ENCODE data around the gene PRKCA. TPM values are rescaled to one million over a fixed set of nuclear protein-coding genes. Genes with fewer than 3 reads are reported as not detected.

Gene PRKCA
- total and polyA plus RNA-seq, 5 experiments from 2014 or later = 1.3 to 97.3 (median 5.8) TPM

DNA sequence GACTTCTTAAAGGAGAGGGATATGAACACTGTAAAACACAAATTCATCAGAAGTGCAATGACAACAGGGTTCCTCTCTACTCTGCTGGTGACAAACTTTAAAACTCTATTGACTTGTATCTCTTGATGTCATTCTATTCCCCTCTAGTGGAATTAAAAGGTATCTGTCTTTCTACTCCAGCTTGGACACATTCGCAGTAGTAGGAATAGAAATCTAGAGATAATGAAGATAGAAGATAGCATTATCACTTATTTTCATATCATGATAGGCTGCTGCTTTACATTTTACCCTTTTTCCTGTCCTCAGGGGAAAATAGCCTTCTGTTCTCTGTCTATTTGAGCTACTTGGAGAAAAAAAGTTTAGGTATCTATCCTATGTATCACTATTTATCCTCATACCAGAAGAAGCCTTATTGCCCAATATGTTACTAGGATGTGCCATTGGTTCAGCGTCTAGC is 322.9 kb downstream of the PRKCA start:
- DNase-seq = peak in 2 of 10 donors; percentile 7 to 8
- no peaks in the 10 kb centered on the region for H3K27me3 Mint-ChIP-seq
- peaks cover 15 to 68% (median 42%) of the 10 kb centered on the region in 4 donors for H3K4me1 Mint-ChIP-seq

DNA sequence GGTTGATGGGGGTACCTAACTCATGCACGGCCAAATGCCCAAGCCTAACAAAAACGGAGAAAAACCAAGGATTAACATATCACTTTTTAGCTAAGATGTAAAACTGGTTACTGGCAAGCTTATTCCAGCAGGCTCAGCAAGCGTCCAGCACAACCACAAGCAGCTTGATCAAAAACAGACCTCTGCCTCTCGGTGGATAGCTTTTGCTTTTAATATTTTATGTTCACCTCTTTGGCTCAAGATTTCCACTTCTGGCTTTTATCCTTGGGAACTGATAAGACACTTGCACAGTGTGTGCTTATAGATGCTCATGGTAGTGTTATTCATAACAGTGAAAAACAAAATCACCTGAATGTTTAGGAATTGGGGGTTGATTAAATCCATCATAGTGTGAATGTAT is 325.6 kb downstream of the PRKCA start:
- H3K9me3 Mint-ChIP-seq = no peaks in the 10 kb centered on the region
- H3K27ac Mint-ChIP-seq = no peak overlapping the region
- H3K4me3 Mint-ChIP-seq = no peak overlapping the region
- DNase-seq = no peak
- peaks cover 20 to 67% (median 48%) of the 10 kb centered on the region in 4 donors for H3K4me1 Mint-ChIP-seq
- peaks cover 0 to under 1% (median 0%) of the 10 kb centered on the region in 3 donors for H3K36me3 Mint-ChIP-seq
- no peaks in the 10 kb centered on the region for H3K27me3 Mint-ChIP-seq
- ATAC-seq = no peak
- POLR2A ChIA-PET = no interaction called here

More for the DNA sequence above, 322.9 kb downstream of the PRKCA start:
- Mint-ChIP-seq H3K4me3 (no peak overlapping the region), H3K36me3 (peaks cover 0 to 2% (median 0%) of the 10 kb centered on the region in 3 donors), H3K27ac (peak overlapping the region in 1 of 10 donors; percentile 69), H3K9me3 (no peaks in the 10 kb centered on the region)
- no peak for ATAC-seq
- POLR2A ChIA-PET = no interaction called here

GRCh38 chr17:66629762-66630161 is 327.3 kb downstream of the PRKCA start:
- peaks cover 16 to 73% (median 52%) of the 10 kb centered on the region in 4 donors for H3K4me1 Mint-ChIP-seq
- POLR2A ChIA-PET = no interaction called here
- no peak overlapping the region for H3K27ac Mint-ChIP-seq
- no peaks in the 10 kb centered on the region for H3K9me3 Mint-ChIP-seq
- H3K36me3 Mint-ChIP-seq = peaks cover 0 to 4% (median 0%) of the 10 kb centered on the region in 3 donors
- ATAC-seq (no peak), DNase-seq (no peak)
- no peaks in the 10 kb centered on the region for H3K27me3 Mint-ChIP-seq
- no peak overlapping the region for H3K4me3 Mint-ChIP-seq

- Mint-ChIP-seq H3K9me3 (no peaks in the 10 kb centered on the region), H3K4me3 (no peak overlapping the region), H3K36me3 (peaks cover 0 to 7% (median 0%) of the 10 kb centered on the region in 3 donors), H3K4me1 (peaks cover 19 to 71% (median 51%) of the 10 kb centered on the region in 4 donors), H3K27ac (peak overlapping the region in 1 of 10 donors; percentile 33), H3K27me3 (no peaks in the 10 kb centered on the region)
- ATAC-seq (no peak), DNase-seq (no peak)
- POLR2A ChIA-PET = no interaction called here
These were observed 328.0 kb downstream of the PRKCA start for GRCh38 chr17:66630379-66630778.

GRCh38 chr17:66630828-66631472 is 328.5 kb downstream of the PRKCA start:
- ATAC-seq (no peak), DNase-seq (no peak)
- Mint-ChIP-seq H3K27me3 (no peaks in the 10 kb centered on the region), H3K4me1 (peaks cover 20 to 65% (median 51%) of the 10 kb centered on the region in 4 donors), H3K27ac (peak overlapping the region in 2 of 10 donors; percentile 21 to 63), H3K36me3 (peaks cover 0 to 7% (median 0%) of the 10 kb centered on the region in 3 donors), H3K9me3 (no peaks in the 10 kb centered on the region), H3K4me3 (no peak overlapping the region)
- POLR2A ChIA-PET = no interaction called here

DNA sequence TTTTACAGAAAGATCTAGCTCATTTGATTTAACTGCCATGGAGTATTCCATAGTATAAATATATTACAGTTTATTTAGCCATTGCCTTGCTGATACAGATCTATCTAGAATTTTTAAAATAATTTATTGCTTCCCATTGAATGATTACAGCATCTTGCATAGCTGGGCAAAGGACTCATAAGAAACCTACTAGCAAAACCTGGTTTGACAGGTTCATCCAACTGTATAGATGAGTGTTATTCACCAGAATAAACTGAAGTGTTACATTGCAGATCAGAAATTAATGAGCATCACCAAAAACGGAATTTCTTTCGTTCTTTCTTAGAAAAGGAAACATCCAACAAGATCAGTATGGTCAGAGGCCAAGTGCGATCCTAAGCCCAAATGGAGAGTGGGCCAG is 330.3 kb downstream of the PRKCA start:
- H3K9me3 Mint-ChIP-seq = no peaks in the 10 kb centered on the region
- H3K4me3 Mint-ChIP-seq = peak overlapping the region in 3 of 10 donors; percentile 12 to 26 (median 23)
- POLR2A ChIA-PET = no interaction called here
- ATAC-seq (no peak), DNase-seq (no peak)
- H3K4me1 Mint-ChIP-seq = peaks cover 22 to 58% (median 46%) of the 10 kb centered on the region in 4 donors
- peak overlapping the region in 6 of 10 donors; percentile 11 to 53 (median 25) for H3K27ac Mint-ChIP-seq
- peaks cover 0 to 13% (median 0%) of the 10 kb centered on the region in 3 donors for H3K36me3 Mint-ChIP-seq
- no peaks in the 10 kb centered on the region for H3K27me3 Mint-ChIP-seq

DNA sequence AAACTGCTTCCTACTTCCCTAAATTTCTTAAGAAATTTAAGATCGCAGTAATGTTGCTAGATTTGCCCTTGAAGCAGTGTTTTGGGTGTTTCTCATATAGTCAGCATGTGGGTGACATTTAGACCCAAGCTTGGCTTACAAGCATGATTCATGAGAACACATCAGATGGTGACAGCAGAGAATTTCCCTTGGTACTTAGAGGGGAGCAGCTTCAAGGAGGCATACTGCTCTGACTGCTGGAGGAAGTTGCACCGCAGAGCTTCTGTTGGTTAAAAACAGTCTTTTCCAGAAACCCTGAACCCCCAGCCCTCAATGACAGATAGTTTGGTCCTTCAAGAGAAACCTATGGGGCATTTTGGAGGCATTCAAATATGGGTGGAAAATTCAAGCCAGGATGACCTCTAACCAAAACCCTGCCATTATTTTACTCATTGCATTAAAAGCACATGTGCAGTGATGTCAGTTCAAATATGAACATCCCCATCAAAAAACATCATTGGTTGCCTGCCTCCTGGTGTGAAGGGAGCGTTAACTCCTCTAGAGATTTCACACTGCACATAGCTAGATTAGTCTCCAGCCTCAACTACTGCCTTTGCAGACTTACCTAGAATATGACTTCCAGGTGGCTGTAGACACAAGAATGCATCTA is 331.0 kb downstream of the PRKCA start:
- Mint-ChIP-seq H3K36me3 (peaks cover 0 to 13% (median 0%) of the 10 kb centered on the region in 3 donors), H3K9me3 (no peaks in the 10 kb centered on the region), H3K4me3 (peak overlapping the region in 5 of 10 donors; percentile 5 to 58 (median 23)), H3K27me3 (no peaks in the 10 kb centered on the region), H3K4me1 (peaks cover 22 to 56% (median 44%) of the 10 kb centered on the region in 4 donors), H3K27ac (peak overlapping the region in 7 of 10 donors; percentile 6 to 67 (median 25))
- ATAC-seq = peak; percentile 88 to 97
- POLR2A ChIA-PET = no interaction called here
- peak in 5 of 10 donors; percentile 15 to 49 (median 28) for DNase-seq

GRCh38 chr17:66634193-66634592 is 331.8 kb downstream of the PRKCA start:
- H3K4me3 Mint-ChIP-seq = no peak overlapping the region
- H3K4me1 Mint-ChIP-seq = peaks cover 22 to 53% (median 42%) of the 10 kb centered on the region in 4 donors
- no peak for ATAC-seq
- peak overlapping the region in 4 of 10 donors; percentile 3 to 57 (median 30) for H3K27ac Mint-ChIP-seq
- peaks cover 0 to 13% (median 0%) of the 10 kb centered on the region in 3 donors for H3K36me3 Mint-ChIP-seq
- POLR2A ChIA-PET = no interaction called here
- no peaks in the 10 kb centered on the region for H3K27me3 Mint-ChIP-seq
- no peak for DNase-seq
- H3K9me3 Mint-ChIP-seq = no peaks in the 10 kb centered on the region

GRCh38 chr17:66635386-66636045 is 333.1 kb downstream of the PRKCA start:
- peak overlapping the region in 5 of 10 donors; percentile 11 to 79 (median 56) for H3K27ac Mint-ChIP-seq
- peaks cover 0 to 18% (median 0%) of the 10 kb centered on the region in 3 donors for H3K36me3 Mint-ChIP-seq
- H3K4me3 Mint-ChIP-seq = no peak overlapping the region
- DNase-seq (no peak), ATAC-seq (no peak)
- no peaks in the 10 kb centered on the region for H3K27me3 Mint-ChIP-seq
- peaks cover 0 to 3% (median 0%) of the 10 kb centered on the region in 9 donors for H3K9me3 Mint-ChIP-seq
- H3K4me1 Mint-ChIP-seq = peaks cover 22 to 49% (median 38%) of the 10 kb centered on the region in 4 donors
- POLR2A ChIA-PET = no interaction called here

DNA sequence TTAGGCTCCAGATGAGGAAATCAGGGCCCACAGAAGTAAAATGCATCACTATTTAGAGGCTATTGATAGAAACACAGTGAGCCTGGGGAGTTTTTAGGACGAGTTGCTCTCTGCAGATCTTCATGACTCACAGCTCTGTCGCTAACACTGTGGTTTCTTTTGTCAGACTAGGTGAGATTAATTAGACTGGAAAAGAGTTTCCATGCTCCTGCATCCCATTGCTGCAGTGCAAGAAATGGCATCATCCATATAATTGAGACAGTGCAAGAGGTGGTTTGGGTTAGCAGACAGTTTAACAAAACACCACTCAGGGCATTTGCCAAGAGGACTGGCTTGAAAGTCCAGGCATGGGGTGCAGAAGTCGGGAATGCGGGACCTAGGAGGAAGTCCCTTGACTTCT is 333.7 kb downstream of the PRKCA start:
- Mint-ChIP-seq H3K4me1 (peaks cover 21 to 44% (median 33%) of the 10 kb centered on the region in 4 donors), H3K36me3 (peaks cover 0 to 23% (median 0%) of the 10 kb centered on the region in 3 donors), H3K27me3 (no peaks in the 10 kb centered on the region), H3K9me3 (peaks cover 0 to 3% (median 0%) of the 10 kb centered on the region in 9 donors), H3K4me3 (no peak overlapping the region), H3K27ac (peak overlapping the region in 3 of 10 donors; percentile 11 to 79 (median 74))
- ATAC-seq (no peak), DNase-seq (no peak)
- POLR2A ChIA-PET = no interaction called here

- DNase-seq = no peak
- Mint-ChIP-seq H3K27ac (no peak overlapping the region), H3K36me3 (peaks cover 0 to 37% (median 8%) of the 10 kb centered on the region in 3 donors), H3K9me3 (peaks cover 0 to 3% (median 0%) of the 10 kb centered on the region in 9 donors), H3K4me3 (no peak overlapping the region), H3K4me1 (peaks cover 23 to 37% (median 25%) of the 10 kb centered on the region in 4 donors), H3K27me3 (no peaks in the 10 kb centered on the region)
- no peak for ATAC-seq
- POLR2A ChIA-PET = no interaction called here
These were observed 335.1 kb downstream of the PRKCA start for GRCh38 chr17:66637491-66637890.

- Mint-ChIP-seq H3K27ac (peak overlapping the region in 2 of 10 donors; percentile 32 to 68), H3K27me3 (no peaks in the 10 kb centered on the region), H3K4me3 (no peak overlapping the region), H3K36me3 (peaks cover 0 to 44% (median 8%) of the 10 kb centered on the region in 3 donors), H3K9me3 (peaks cover 0 to 3% (median 0%) of the 10 kb centered on the region in 9 donors), H3K4me1 (peaks cover 9 to 24% (median 15%) of the 10 kb centered on the region in 4 donors)
- no peak for DNase-seq
- no peak for ATAC-seq
- POLR2A ChIA-PET = no interaction called here
These were observed 336.5 kb downstream of the PRKCA start for GRCh38 chr17:66638707-66639479.
